ENCODE data around the gene SUSD6.

The SUSD6 gene

GRCh38 chr14:69676723-69677122, 65.3 kb downstream of the SUSD6 start:
- H2BK120ac ChIP-seq (ENCODE audit: low read depth, low read length), result no peak overlapping the region
- H2BK5ac ChIP-seq (ENCODE audit: low read length), result no peak overlapping the region
- no peak overlapping the region for H4K5ac ChIP-seq (ENCODE audit: low read length)
- no peak overlapping the region for H3K4me2 ChIP-seq (ENCODE audit: low read length)
- H3K9ac ChIP-seq (ENCODE audit: low read length), result no peak overlapping the region
- no CpG with 5 or more reads among the region's 2 CpGs for WGBS (ENCODE audit: extremely low coverage, insufficient coverage, low lambda C conversion rate)
- H4K8ac ChIP-seq (ENCODE audit: low read depth, low read length), result no peak overlapping the region
- no peaks in the 10 kb centered on the region for H3K79me1 ChIP-seq (ENCODE audit: low read length)
- H3K4me3 ChIP-seq (ENCODE audit: low read length), result no peak overlapping the region
- H2AK5ac ChIP-seq (ENCODE audit: low read length), result no peak overlapping the region
- no peak overlapping the region for H2BK15ac ChIP-seq (replicated peaks; ENCODE audit: low read depth)
- no peaks in the 10 kb centered on the region for H3K79me2 ChIP-seq (ENCODE audit: control insufficient read depth, insufficient read depth, low read length)
- H3K36me3 ChIP-seq (ENCODE audit: control insufficient read depth, insufficient read depth, low read length), result no peaks in the 10 kb centered on the region
- H3K27me3 ChIP-seq (ENCODE audit: insufficient read depth, low read length, poor library complexity), result no peaks in the 10 kb centered on the region
- no peak overlapping the region for H3K18ac ChIP-seq (ENCODE audit: low read length)
- no peak overlapping the region for H3K23ac ChIP-seq (ENCODE audit: low read length)
- no peak overlapping the region for H3K56ac ChIP-seq (ENCODE audit: low read length)
- no peak for DNase-seq
- no peak overlapping the region for H3K27ac ChIP-seq (ENCODE audit: low read depth, low read length)
- peaks cover 4% of the 10 kb centered on the region for H3K4me1 ChIP-seq (ENCODE audit: control insufficient read depth, low read depth, low read length)
- H3K4ac ChIP-seq (ENCODE audit: low read depth, low read length), result no peak overlapping the region

DNA sequence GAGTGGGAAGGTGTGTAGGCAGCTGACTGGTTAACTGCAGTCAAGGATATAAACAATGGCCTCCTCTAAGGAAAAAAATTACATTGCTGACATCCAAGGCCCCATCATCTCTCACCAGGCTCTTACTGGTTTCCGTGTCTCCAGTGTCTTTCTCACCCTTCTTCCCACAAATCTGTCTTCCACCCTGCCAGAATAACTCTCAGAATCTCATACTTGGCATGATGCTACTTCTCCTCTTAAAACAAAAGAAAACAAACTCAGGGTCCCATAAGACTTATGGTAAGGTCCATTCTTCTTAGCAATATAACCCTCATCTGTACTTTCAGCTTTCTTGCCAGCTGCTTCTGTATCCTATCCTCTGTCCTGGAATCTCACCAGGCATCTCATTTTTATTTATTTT, 68.9 kb downstream of the SUSD6 start:
- no CpG with 5 or more reads among the region's 1 CpG for whole genome bisulfite sequencing (ENCODE audit: extremely low coverage, insufficient coverage, low lambda C conversion rate)
- H2BK15ac ChIP-seq (replicated peaks; ENCODE audit: low read depth), result no peak overlapping the region
- H3K56ac ChIP-seq (ENCODE audit: low read length), result no peak overlapping the region
- H4K8ac ChIP-seq (ENCODE audit: low read depth, low read length), result no peak overlapping the region
- no peaks in the 10 kb centered on the region for H3K79me2 ChIP-seq (ENCODE audit: control insufficient read depth, insufficient read depth, low read length)
- no peak overlapping the region for H3K4ac ChIP-seq (ENCODE audit: low read depth, low read length)
- no peaks in the 10 kb centered on the region for H3K27me3 ChIP-seq (ENCODE audit: insufficient read depth, low read length, poor library complexity)
- no peaks in the 10 kb centered on the region for H3K36me3 ChIP-seq (ENCODE audit: control insufficient read depth, insufficient read depth, low read length)
- H3K9ac ChIP-seq (ENCODE audit: low read length), result no peak overlapping the region
- H3K18ac ChIP-seq (ENCODE audit: low read length), result no peak overlapping the region
- H3K4me3 ChIP-seq (ENCODE audit: low read length), result no peak overlapping the region
- no peak overlapping the region for H2BK120ac ChIP-seq (ENCODE audit: low read depth, low read length)
- H3K4me2 ChIP-seq (ENCODE audit: low read length), result no peak overlapping the region
- no peaks in the 10 kb centered on the region for H3K4me1 ChIP-seq (ENCODE audit: control insufficient read depth, low read depth, low read length)
- H3K79me1 ChIP-seq (ENCODE audit: low read length), result no peaks in the 10 kb centered on the region
- H2BK5ac ChIP-seq (ENCODE audit: low read length), result no peak overlapping the region
- H2AK5ac ChIP-seq (ENCODE audit: low read length), result no peak overlapping the region
- H3K23ac ChIP-seq (ENCODE audit: low read length), result no peak overlapping the region
- no peak for DNase-seq
- H3K27ac ChIP-seq (ENCODE audit: low read depth, low read length), result no peak overlapping the region
- no peak overlapping the region for H4K5ac ChIP-seq (ENCODE audit: low read length)

- Histone ChIP-seq H4K5ac (ENCODE audit: low read length) (no peak overlapping the region), H3K36me3 (ENCODE audit: control insufficient read depth, insufficient read depth, low read length) (no peaks in the 10 kb centered on the region), H3K79me1 (ENCODE audit: low read length) (no peaks in the 10 kb centered on the region), H3K4me3 (ENCODE audit: low read length) (no peak overlapping the region), H3K56ac (ENCODE audit: low read length) (no peak overlapping the region), H2BK15ac (replicated peaks; ENCODE audit: low read depth) (no peak overlapping the region), H3K9ac (ENCODE audit: low read length) (no peak overlapping the region), H2BK120ac (ENCODE audit: low read depth, low read length) (no peak overlapping the region), H3K4ac (ENCODE audit: low read depth, low read length) (no peak overlapping the region), H3K27ac (ENCODE audit: low read depth, low read length) (no peak overlapping the region), H2AK5ac (ENCODE audit: low read length) (no peak overlapping the region), H3K23ac (ENCODE audit: low read length) (no peak overlapping the region), H3K27me3 (ENCODE audit: insufficient read depth, low read length, poor library complexity) (no peaks in the 10 kb centered on the region), H2BK5ac (ENCODE audit: low read length) (no peak overlapping the region), H3K4me2 (ENCODE audit: low read length) (no peak overlapping the region), H3K4me1 (ENCODE audit: control insufficient read depth, low read depth, low read length) (no peaks in the 10 kb centered on the region), H4K8ac (ENCODE audit: low read depth, low read length) (no peak overlapping the region), H3K79me2 (ENCODE audit: control insufficient read depth, insufficient read depth, low read length) (no peaks in the 10 kb centered on the region), H3K18ac (ENCODE audit: low read length) (no peak overlapping the region)
- WGBS (ENCODE audit: extremely low coverage, insufficient coverage, low lambda C conversion rate), result no CpG with 5 or more reads among the region's 4 CpGs
- no peak for DNase-seq
Observed at GRCh38 chr14:69682136-69682535, 70.7 kb downstream of the SUSD6 start.

- Histone ChIP-seq H2AK5ac (ENCODE audit: low read length) (no peak overlapping the region), H3K4me1 (ENCODE audit: control insufficient read depth, low read depth, low read length) (no peaks in the 10 kb centered on the region), H3K4me3 (ENCODE audit: low read length) (no peak overlapping the region), H3K56ac (ENCODE audit: low read length) (no peak overlapping the region), H3K36me3 (ENCODE audit: control insufficient read depth, insufficient read depth, low read length) (no peaks in the 10 kb centered on the region), H3K79me2 (ENCODE audit: control insufficient read depth, insufficient read depth, low read length) (no peaks in the 10 kb centered on the region), H3K79me1 (ENCODE audit: low read length) (no peaks in the 10 kb centered on the region), H2BK15ac (replicated peaks; ENCODE audit: low read depth) (no peak overlapping the region), H3K4ac (ENCODE audit: low read depth, low read length) (no peak overlapping the region), H4K5ac (ENCODE audit: low read length) (no peak overlapping the region), H3K9ac (ENCODE audit: low read length) (no peak overlapping the region), H2BK120ac (ENCODE audit: low read depth, low read length) (no peak overlapping the region), H4K8ac (ENCODE audit: low read depth, low read length) (no peak overlapping the region), H3K23ac (ENCODE audit: low read length) (no peak overlapping the region), H3K27me3 (ENCODE audit: insufficient read depth, low read length, poor library complexity) (no peaks in the 10 kb centered on the region), H3K18ac (ENCODE audit: low read length) (no peak overlapping the region), H2BK5ac (ENCODE audit: low read length) (no peak overlapping the region), H3K27ac (ENCODE audit: low read depth, low read length) (no peak overlapping the region), H3K4me2 (ENCODE audit: low read length) (no peak overlapping the region)
- WGBS (ENCODE audit: extremely low coverage, insufficient coverage, low lambda C conversion rate), result no CpG with 5 or more reads among the region's 1 CpG
- no peak for DNase-seq
Observed at GRCh38 chr14:69682621-69683263, 71.3 kb downstream of the SUSD6 start.

GRCh38 chr14:69683971-69684370, 72.6 kb downstream of the SUSD6 start:
- no peak overlapping the region for H3K23ac ChIP-seq (ENCODE audit: low read length)
- no peaks in the 10 kb centered on the region for H3K36me3 ChIP-seq (ENCODE audit: control insufficient read depth, insufficient read depth, low read length)
- H2BK120ac ChIP-seq (ENCODE audit: low read depth, low read length), result no peak overlapping the region
- no peak overlapping the region for H3K4me2 ChIP-seq (ENCODE audit: low read length)
- no CpG with 5 or more reads among the region's 3 CpGs for WGBS (ENCODE audit: extremely low coverage, insufficient coverage, low lambda C conversion rate)
- H4K5ac ChIP-seq (ENCODE audit: low read length), result no peak overlapping the region
- H2BK5ac ChIP-seq (ENCODE audit: low read length), result no peak overlapping the region
- no peak for DNase-seq
- no peak overlapping the region for H3K4ac ChIP-seq (ENCODE audit: low read depth, low read length)
- H3K79me2 ChIP-seq (ENCODE audit: control insufficient read depth, insufficient read depth, low read length), result no peaks in the 10 kb centered on the region
- H3K4me1 ChIP-seq (ENCODE audit: control insufficient read depth, low read depth, low read length), result no peaks in the 10 kb centered on the region
- H3K18ac ChIP-seq (ENCODE audit: low read length), result no peak overlapping the region
- no peak overlapping the region for H2AK5ac ChIP-seq (ENCODE audit: low read length)
- H3K9ac ChIP-seq (ENCODE audit: low read length), result no peak overlapping the region
- H3K27me3 ChIP-seq (ENCODE audit: insufficient read depth, low read length, poor library complexity), result no peaks in the 10 kb centered on the region
- H3K4me3 ChIP-seq (ENCODE audit: low read length), result no peak overlapping the region
- H3K27ac ChIP-seq (ENCODE audit: low read depth, low read length), result no peak overlapping the region
- H3K79me1 ChIP-seq (ENCODE audit: low read length), result no peaks in the 10 kb centered on the region
- no peak overlapping the region for H2BK15ac ChIP-seq (replicated peaks; ENCODE audit: low read depth)
- H4K8ac ChIP-seq (ENCODE audit: low read depth, low read length), result no peak overlapping the region
- H3K56ac ChIP-seq (ENCODE audit: low read length), result no peak overlapping the region

Data from mesendoderm (in vitro differentiated cells).